GM18867 (cell line): ENCODE data around the gene TAF3.

ENCODE experiments used
- ATAC-seq: cut with Tn5 transposase; IDR thresholded peaks from one replicate; pipeline ENCODE4 v1.9.1; 2021; ENCODE audit warnings: mild to moderate bottlenecking, moderate library complexity; ENCODE audit not compliant: unreplicated experiment

TAF3 gene

GRCh38 chr10:8054494-8055407 is 236.4 kb downstream of the TAF3 start, which contains the start of gene GATA3:
TSS of gene GATA3 (plus strand) at chr10:8054688. CDS start at chr10:8055656, 968 bp downstream.
- peak; percentile 41 for ATAC-seq

GRCh38 chr10:8055420-8056349 is 237.4 kb downstream of the TAF3 start:
- no peak for ATAC-seq

- no peak for ATAC-seq
Observed at GRCh38 chr10:8056378-8056777, 238.1 kb downstream of the TAF3 start.

GRCh38 chr10:8056871-8057331 is 238.6 kb downstream of the TAF3 start:
- ATAC-seq, result peak; percentile 30

GRCh38 chr10:8057636-8058273 is 239.4 kb downstream of the TAF3 start:
- ATAC-seq, result no peak

- no peak for ATAC-seq
Observed at GRCh38 chr10:8058274-8059111, 240.2 kb downstream of the TAF3 start.

GRCh38 chr10:8059191-8059936 is 241.1 kb downstream of the TAF3 start:
- ATAC-seq, result no peak

GRCh38 chr10:8060010-8060703 is 241.9 kb downstream of the TAF3 start:
- ATAC-seq, result peak; percentile 51

GRCh38 chr10:8060704-8061121 is 242.4 kb downstream of the TAF3 start:
- no peak for ATAC-seq

- no peak for ATAC-seq
Observed at GRCh38 chr10:8061274-8062211, 243.2 kb downstream of the TAF3 start.

GRCh38 chr10:8063128-8063908 is 245.0 kb downstream of the TAF3 start:
- no peak for ATAC-seq

- ATAC-seq, result no peak
Observed at GRCh38 chr10:8063935-8064334, 245.6 kb downstream of the TAF3 start.

GRCh38 chr10:8064436-8064835 is 246.1 kb downstream of the TAF3 start:
- no peak for ATAC-seq

GRCh38 chr10:8065651-8066050 is 247.3 kb downstream of the TAF3 start:
- peak; percentile 37 for ATAC-seq

- ATAC-seq, result no peak
Observed at GRCh38 chr10:8066124-8066523, 247.8 kb downstream of the TAF3 start.
